Subcutaneous abdominal adipose tissue (tissue), 5 donors: ENCODE data around the gene FBXW5.

Source experiments
- H3K27ac ChIP-seq: one replicate; pipeline ENCODE4 v1.7.0; 2013; ENCODE audit warnings: low read depth, mild to moderate bottlenecking, inconsistent platforms, low read length, moderate library complexity
- H3K27me3 ChIP-seq, 5 donors: one replicate each; pipeline ENCODE4 v1.7.0; 2013; ENCODE audit warnings: low read length in 5 of 5, inconsistent platforms in 1 of 5; ENCODE audit not compliant: control insufficient read depth in 5 of 5, insufficient read depth in 4 of 5
- H3K36me3 ChIP-seq, 5 donors: one replicate each; pipeline ENCODE4 v1.7.0; 2013; ENCODE audit warnings: low read length in 5 of 5; ENCODE audit not compliant: control insufficient read depth in 5 of 5, insufficient read depth in 5 of 5
- H3K4me1 ChIP-seq, 5 donors: one replicate each; pipeline ENCODE4 v1.7.0; 2013; ENCODE audit warnings: low read length in 5 of 5, mild to moderate bottlenecking in 3 of 5, moderate library complexity in 1 of 5; ENCODE audit not compliant: control insufficient read depth in 5 of 5, insufficient read depth in 5 of 5
- H3K4me3 ChIP-seq, 5 donors: one replicate each; pipeline ENCODE4 v1.7.0; 2013; ENCODE audit warnings: low read length in 5 of 5, low read depth in 1 of 5
- H3K9ac ChIP-seq, 5 donors: one replicate each; pipeline ENCODE4 v1.7.0; 2013; ENCODE audit warnings: low read length in 5 of 5, mild to moderate bottlenecking in 4 of 5, moderate library complexity in 3 of 5
- H3K9me3 ChIP-seq, 5 donors: one replicate each; pipeline ENCODE4 v1.7.0; 2013; ENCODE audit warnings: low read length in 5 of 5; ENCODE audit not compliant: control insufficient read depth in 5 of 5
- donor health status: healthy.
- donor health status: healthy.
- donor health status: healthy.
- donor health status: healthy.
- donor health status: healthy.

FBXW5 gene

GRCh38 chr9:136955943-136956335, 11.4 kb upstream of the FBXW5 start:
- H3K27me3 ChIP-seq: peaks cover 0 to 4% (median 0%) of the 10 kb centered on the region in 5 donors
- peaks cover 0 to 4% (median 0%) of the 10 kb centered on the region in 5 donors for H3K9me3 ChIP-seq
- no peak overlapping the region for H3K9ac ChIP-seq
- H3K4me3 ChIP-seq: no peak overlapping the region
- no peak overlapping the region for H3K27ac ChIP-seq
- H3K36me3 ChIP-seq: no peaks in the 10 kb centered on the region
- peaks cover 0 to 2% (median 1%) of the 10 kb centered on the region in 5 donors for H3K4me1 ChIP-seq

DNA sequence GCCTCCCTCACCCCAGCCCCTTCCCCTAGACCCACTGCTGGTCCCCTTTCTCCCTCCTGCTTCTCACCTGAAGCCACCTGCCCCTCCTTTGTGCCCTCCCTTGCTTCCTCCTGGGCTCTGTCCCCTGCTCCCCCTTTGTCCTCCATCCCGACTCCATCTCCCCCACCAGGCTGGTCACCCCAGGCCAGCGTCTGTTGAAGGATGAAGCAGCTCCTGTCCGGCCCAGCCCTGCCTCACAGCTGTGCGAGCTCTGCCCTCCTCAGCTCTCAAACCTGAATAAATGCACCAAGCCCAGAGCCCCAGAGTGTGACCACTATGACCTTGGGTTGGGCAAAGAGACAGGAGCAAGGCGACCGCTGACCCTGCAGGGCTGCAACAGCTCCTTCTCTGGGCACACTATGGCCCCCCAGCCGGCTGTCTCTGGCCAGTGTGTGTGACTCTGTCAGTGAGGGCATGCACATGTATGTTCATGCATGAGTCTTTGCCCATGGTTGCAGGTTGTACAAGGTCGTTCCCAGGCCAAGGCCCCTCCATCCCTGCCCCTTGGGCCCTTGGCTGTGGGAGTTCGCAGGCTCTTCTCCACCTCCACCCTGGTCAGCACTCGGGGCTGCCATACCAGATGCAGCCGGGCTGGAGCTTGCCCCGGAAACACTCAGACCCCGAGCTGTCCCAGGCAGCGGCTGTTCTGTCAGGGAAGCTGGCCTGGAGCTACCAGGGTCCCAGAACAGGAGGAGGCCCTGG, 10.8 kb upstream of the FBXW5 start:
- Histone ChIP-seq H3K27me3 (peaks cover 0 to 4% (median 0%) of the 10 kb centered on the region in 5 donors), H3K4me3 (no peak overlapping the region), H3K27ac (no peak overlapping the region), H3K9ac (no peak overlapping the region), H3K36me3 (no peaks in the 10 kb centered on the region), H3K4me1 (peaks cover 0 to 4% (median 3%) of the 10 kb centered on the region in 5 donors), H3K9me3 (peaks cover 0 to 4% (median 0%) of the 10 kb centered on the region in 5 donors)

DNA sequence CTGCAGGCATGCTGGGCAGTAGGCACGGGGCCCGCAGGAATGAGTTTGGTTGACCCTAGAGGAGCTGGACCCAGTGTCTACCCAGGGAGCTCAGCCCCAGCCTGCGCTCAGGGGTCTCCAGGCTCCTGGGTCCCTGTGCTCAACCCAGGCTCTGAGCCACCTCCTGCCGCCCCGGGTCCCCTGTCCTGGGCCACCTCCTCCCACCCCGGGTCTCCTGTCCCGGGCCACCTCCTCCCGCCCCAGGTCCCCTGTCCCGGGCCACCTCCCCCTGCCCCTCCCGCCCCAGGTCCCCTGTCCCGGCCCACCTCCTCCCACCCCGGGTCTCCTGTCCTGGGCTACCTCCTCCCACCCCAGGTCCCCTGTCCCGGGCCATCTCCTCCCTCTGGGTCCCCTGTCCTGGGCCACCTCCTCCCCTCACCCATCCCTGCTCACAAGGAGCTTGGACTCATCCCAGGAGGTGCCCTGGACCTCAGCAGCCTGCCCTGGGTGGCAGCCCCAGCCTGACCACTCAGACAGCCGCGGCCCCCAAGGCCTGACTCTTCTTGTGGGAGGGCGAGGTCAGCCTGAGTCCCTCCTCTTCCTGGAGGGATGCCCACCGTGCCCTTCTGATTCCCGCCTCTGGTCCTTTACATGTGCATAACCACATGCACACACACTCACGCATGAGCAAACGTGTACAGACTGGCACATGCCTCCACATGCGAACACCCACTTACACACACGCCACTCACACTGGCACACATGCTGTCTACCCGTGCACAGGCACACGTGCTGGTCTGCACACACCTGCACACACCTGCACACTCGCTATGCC, 9.9 kb upstream of the FBXW5 start:
- no peak overlapping the region for H3K27ac ChIP-seq

GRCh38 chr9:136953771-136954269, 9.3 kb upstream of the FBXW5 start:
- Histone ChIP-seq H3K4me3 (no peak overlapping the region), H3K27ac (no peak overlapping the region), H3K27me3 (peaks cover 0 to 4% (median 0%) of the 10 kb centered on the region in 5 donors), H3K4me1 (peaks cover 0 to 17% (median 11%) of the 10 kb centered on the region in 5 donors), H3K36me3 (no peaks in the 10 kb centered on the region), H3K9ac (no peak overlapping the region), H3K9me3 (peaks cover 0 to 4% (median 0%) of the 10 kb centered on the region in 5 donors)

More for the DNA sequence above, 9.9 kb upstream of the FBXW5 start:
- Histone ChIP-seq H3K4me1 (peaks cover 0 to 13% (median 10%) of the 10 kb centered on the region in 5 donors), H3K4me3 (no peak overlapping the region), H3K9me3 (peaks cover 0 to 4% (median 0%) of the 10 kb centered on the region in 5 donors), H3K36me3 (no peaks in the 10 kb centered on the region), H3K9ac (no peak overlapping the region), H3K27me3 (peaks cover 0 to 4% (median 0%) of the 10 kb centered on the region in 5 donors)

DNA sequence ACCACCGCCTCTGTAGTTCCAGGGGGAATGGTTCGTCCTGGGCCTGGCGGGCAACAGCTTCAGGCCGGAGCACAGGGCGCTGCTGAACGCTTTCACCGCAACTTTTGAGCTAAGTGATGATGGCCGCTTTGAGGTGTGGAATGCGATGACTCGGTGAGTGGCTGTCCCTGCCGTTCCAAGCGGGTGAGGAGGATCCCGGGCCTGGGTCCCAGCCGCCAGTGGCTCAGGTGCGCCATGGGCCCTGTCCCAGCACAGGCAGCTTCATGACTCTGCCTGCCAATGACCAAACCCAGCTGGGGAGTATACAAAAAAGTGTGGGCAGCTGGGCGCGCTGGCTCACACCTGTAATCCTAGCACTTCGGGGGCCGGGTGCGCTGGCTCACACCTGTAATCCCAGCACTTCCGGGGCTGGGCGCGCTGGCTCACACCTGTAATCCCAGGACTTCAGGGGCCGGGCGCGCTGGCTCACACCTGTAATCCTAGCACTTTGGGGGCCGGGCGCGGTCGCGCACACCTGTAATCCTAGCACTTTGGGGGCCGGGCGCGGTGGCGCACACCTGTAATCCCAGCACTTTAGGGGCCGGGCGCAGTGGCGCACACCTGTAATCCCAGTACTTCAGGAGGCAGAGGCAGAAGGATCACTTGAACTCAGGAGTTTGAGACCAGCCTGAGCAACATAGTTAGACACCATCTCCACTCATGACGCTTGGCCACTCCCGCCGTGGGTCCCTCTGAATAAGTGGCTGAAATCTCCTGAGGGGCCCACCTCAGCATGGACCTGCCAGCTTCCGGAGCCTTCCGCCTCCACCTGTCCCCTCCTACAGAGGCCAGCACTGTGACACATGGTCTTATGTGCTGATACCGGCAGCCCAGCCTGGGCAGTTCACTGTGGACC, 8.6 kb upstream of the FBXW5 start:
- Histone ChIP-seq H3K9me3 (peaks cover 0 to 4% (median 0%) of the 10 kb centered on the region in 5 donors), H3K36me3 (no peaks in the 10 kb centered on the region), H3K27ac (no peak overlapping the region), H3K4me1 (peaks cover 0 to 18% (median 13%) of the 10 kb centered on the region in 5 donors), H3K4me3 (no peak overlapping the region), H3K27me3 (peaks cover 0 to 4% (median 0%) of the 10 kb centered on the region in 5 donors), H3K9ac (no peak overlapping the region)

DNA sequence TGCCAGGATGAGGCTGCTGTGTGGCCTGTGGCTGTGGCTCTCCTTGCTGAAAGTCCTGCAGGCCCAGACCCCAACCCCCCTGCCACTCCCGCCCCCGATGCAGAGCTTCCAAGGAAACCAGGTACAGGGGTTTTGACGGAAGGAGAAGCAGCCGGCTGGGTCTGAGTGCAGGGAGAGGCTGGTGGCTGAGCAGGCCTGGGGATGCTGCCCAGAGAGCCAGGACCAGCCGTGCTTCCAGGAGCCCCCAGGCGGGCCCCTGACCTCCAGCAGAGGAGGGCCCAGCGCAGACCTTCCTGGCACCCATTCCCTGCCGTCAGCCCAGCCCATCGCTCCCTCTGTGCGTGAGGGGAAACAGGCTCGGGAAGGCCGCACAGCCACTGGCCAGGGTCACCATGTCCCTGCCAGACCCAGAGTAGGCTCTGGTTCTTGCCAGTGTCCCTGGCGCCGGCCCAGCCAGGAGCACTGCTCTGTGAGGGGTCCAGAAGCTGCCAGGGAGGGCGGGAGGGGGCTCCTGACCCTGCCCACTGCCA, 7.8 kb upstream of the FBXW5 start:
- Histone ChIP-seq H3K4me3 (no peak overlapping the region), H3K27ac (no peak overlapping the region), H3K36me3 (no peaks in the 10 kb centered on the region), H3K27me3 (peaks cover 0 to 4% (median 0%) of the 10 kb centered on the region in 5 donors), H3K4me1 (peaks cover 0 to 25% (median 15%) of the 10 kb centered on the region in 5 donors), H3K9ac (no peak overlapping the region), H3K9me3 (peaks cover 0 to 4% (median 0%) of the 10 kb centered on the region in 5 donors)

- H3K4me1 ChIP-seq: peaks cover 0 to 32% (median 15%) of the 10 kb centered on the region in 5 donors
- no peaks in the 10 kb centered on the region for H3K36me3 ChIP-seq
- H3K9ac ChIP-seq: no peak within 1 kb of the TSS
- H3K4me3 ChIP-seq: no peak within 1 kb of the TSS
- H3K27ac ChIP-seq: no peak within 1 kb of the TSS
- peaks cover 0 to 4% (median 0%) of the 10 kb centered on the region in 5 donors for H3K27me3 ChIP-seq
- peaks cover 0 to 4% (median 0%) of the 10 kb centered on the region in 5 donors for H3K9me3 ChIP-seq
Observed at GRCh38 chr9:136951541-136952320, 7.2 kb upstream of the FBXW5 start, which contains the start of gene LCN12. TSS of gene LCN12 (plus strand) at chr9:136952273. CDS start at chr9:136952328, 55 bp downstream.

DNA sequence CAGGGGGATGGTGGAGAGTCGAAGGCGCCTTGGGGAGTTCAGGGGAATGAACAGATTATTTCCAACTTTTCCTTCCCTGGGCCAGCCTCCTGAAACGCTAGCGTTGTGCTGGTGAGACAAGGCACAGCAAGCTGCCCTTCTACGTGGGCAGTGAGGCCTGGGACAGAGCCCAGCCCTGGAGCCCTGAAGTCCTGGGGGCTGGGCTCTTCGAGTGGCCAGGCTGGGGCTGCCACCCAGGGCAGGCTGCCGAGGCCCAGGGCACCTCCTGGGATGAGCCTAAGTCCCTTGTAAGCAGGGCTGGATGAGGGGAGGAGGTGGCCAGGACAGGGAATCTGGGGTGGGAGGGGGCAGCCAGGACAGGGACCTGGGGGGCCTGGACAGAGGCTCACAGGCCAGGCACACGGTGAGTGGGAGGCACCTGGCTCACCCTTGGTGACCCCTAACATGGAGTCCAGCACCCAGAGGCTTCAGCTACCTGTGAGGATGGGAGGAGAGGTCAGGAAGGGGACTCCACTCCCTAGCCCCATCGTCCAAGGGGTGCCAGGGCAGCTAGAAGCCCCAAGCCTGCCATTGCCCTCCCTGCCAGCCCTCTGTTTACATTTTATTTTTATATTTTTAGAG, 6.2 kb upstream of the FBXW5 start:
- Histone ChIP-seq H3K27ac (no peak overlapping the region), H3K9ac (peak overlapping the region in 4 of 5 donors; percentile 76 to 93 (median 82)), H3K9me3 (no peaks in the 10 kb centered on the region), H3K36me3 (no peaks in the 10 kb centered on the region), H3K4me3 (peak overlapping the region in 4 of 5 donors; percentile 67 to 81 (median 73)), H3K4me1 (peaks cover 0 to 33% (median 15%) of the 10 kb centered on the region in 5 donors), H3K27me3 (peaks cover 0 to 4% (median 0%) of the 10 kb centered on the region in 5 donors)
